ENCODE results near the gene COG2.

The COG2 gene

GRCh38 chr1:230725256-230726012 lies 83.2 kb downstream of the COG2 start:
- no peak for DNase-seq

DNA sequence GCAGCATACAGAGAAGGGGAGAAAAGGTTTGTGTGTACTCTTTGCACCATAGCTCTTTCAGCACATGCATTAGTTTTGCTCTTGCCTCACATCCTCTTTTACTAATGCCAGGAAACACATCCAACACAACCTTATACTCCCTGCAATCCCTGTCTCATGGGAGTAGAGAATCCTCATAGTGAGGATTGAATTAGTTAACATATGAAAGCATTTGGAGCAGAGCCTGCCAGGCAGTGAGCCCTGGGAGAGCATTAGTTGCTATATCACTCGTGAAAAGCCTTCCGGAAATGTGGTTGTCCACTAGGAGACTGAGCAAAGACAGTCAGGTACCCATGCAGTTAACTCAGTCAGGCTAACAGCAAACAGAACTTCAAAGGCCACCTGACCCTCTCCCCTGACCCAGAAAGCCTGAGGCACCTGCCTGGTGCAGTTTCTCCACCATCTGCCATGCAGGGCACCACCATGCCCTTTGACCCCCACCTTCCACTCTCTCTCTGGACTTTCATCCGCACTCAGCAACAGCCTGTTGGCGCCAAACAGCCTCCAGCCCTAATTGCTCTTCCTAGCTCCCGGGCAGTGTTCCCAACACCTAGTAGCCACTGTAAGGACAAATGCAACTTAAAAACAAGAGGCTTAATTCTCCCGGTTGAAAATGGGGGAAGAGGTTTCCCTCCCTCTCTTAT lies 86.6 kb downstream of the COG2 start:
- DNase-seq: no peak

DNA sequence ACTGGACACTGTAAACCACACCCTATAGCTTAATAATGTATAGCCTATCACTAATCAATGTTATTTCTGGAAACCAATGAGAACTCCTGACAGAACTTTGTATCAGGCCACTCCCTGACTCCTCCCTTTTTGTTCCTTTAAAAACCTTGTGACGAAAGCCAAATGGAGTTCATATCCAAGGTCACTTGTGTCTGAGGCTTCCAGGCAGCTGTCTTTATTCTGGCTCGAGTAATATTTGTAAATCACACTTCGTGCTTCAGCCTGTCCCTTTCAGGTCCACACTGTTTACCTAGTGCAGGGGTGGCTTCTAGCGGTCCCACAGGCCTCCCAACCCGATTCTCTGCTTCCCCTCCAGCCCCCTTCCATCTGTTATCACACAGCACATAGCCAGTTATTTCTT lies 88.7 kb downstream of the COG2 start:
- no peak for DNase-seq

GRCh38 chr1:230735447-230735846 lies 93.2 kb downstream of the COG2 start:
- no peak for DNase-seq

- DNase-seq: no peak
Observed at GRCh38 chr1:230737622-230738262, 95.5 kb downstream of the COG2 start.

- DNase-seq: no peak
Observed at GRCh38 chr1:230739564-230740290, 97.4 kb downstream of the COG2 start.
